ENCODE results near the gene CTDNEP1.
"Not testable (repeated sequence)": the region's sequence is repeated elsewhere in the genome, so short reads cannot be mapped to it uniquely, and the experiment has no call there.

CTDNEP1 gene

DNA sequence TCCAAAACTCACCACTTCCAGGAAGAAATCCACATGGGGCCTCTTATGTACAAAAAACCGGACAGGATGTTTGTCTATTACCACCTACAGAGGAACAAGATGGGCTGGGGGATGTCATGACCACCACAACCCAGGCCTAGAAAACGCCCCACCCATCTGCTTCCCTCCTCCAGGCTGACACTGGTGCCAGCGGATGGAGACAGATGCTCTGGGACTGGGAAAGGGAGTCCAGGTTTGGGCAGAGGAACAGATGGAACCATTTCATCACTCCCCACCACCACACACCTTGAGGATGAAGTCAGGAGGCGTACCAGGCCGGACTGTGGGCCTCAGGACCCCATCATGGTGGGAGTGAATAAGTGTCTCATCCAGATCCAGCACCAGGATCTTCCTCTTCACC, 4.8 kb downstream of the CTDNEP1 start:
- Histone ChIP-seq H3K4ac (ENCODE audit: low read depth, low read length) (no peak overlapping the region), H4K91ac (ENCODE audit: low read depth, low read length) (no peak overlapping the region), H3K79me1 (ENCODE audit: low read length) (peaks cover 23% of the 10 kb centered on the region), H2AK5ac (ENCODE audit: low read length) (no peak overlapping the region), H2BK12ac (ENCODE audit: low read length) (no peak overlapping the region), H3K18ac (ENCODE audit: low read length) (no peak overlapping the region), H3K27me3 (ENCODE audit: insufficient read depth, low read length) (no peaks in the 10 kb centered on the region), H4K8ac (ENCODE audit: low read depth, low read length) (no peak overlapping the region), H3K4me1 (ENCODE audit: control insufficient read depth in 1 of 2, insufficient read depth in 2 of 2, low read length in 2 of 2) (peaks cover 7 to 8% of the 10 kb centered on the region in 2 experiments), H2BK120ac (ENCODE audit: insufficient read depth, low read length, poor library complexity) (no peak overlapping the region), H3K79me2 (ENCODE audit: control insufficient read depth, insufficient read depth, low read length, poor library complexity) (peaks cover 35% of the 10 kb centered on the region), H3K27ac (ENCODE audit: low read depth, low read length) (no peak overlapping the region), H3K36me3 (ENCODE audit: control insufficient read depth in 1 of 2, insufficient read depth in 2 of 2, low read length in 2 of 2) (peaks cover 20 to 27% of the 10 kb centered on the region in 2 experiments), H2BK5ac (ENCODE audit: low read depth, low read length, poor library complexity) (no peak overlapping the region), H3K9me3 (ENCODE audit: insufficient read depth, low read depth, low read length) (no peaks in the 10 kb centered on the region), H4K12ac (ENCODE audit: low read depth, low read length) (no peak overlapping the region), H3K14ac (ENCODE audit: low read length) (no peak overlapping the region), H3K4me3 (ENCODE audit: low read depth, low read length) (no peak overlapping the region), H3K9ac (ENCODE audit: low read length) (no peak overlapping the region), H3K23ac (ENCODE audit: low read length) (no peak overlapping the region), H3K4me2 (ENCODE audit: low read length) (no peak overlapping the region), H2AFZ (ENCODE audit: insufficient read depth, low read length, poor library complexity) (no peak overlapping the region)
- DNase-seq = no peak
- no CpG with 5 or more reads among the region's 5 CpGs for WGBS (ENCODE audit: extremely low coverage, insufficient coverage, insufficient read length)

DNA sequence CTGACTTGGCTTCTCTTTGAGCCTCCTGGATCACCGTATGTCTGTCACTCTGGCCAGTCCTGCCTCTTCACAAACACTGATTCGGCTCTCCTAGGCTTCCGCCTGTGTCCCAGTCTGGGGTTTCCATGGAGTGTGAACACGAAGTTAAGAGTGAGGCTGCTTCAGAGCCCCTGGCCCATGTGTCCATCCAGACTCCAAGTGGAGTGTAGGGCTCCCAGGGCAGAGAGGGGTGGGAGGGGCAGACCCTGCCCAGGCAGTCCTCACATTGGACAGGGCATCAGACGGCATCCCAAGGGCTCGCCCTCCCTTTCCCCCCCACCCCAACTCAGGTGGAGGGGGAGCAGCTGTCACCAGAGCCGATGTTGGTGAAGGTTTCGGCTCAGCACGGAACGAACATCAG, 7.7 kb downstream of the CTDNEP1 start:
- H2AFZ ChIP-seq (ENCODE audit: insufficient read depth, low read length, poor library complexity); H4K8ac ChIP-seq (ENCODE audit: low read depth, low read length); H3K4me3 ChIP-seq (ENCODE audit: low read depth, low read length); H3K9me3 ChIP-seq (ENCODE audit: insufficient read depth, low read depth, low read length); H3K4ac ChIP-seq (ENCODE audit: low read depth, low read length); H3K27ac ChIP-seq (ENCODE audit: low read depth, low read length); H2BK120ac ChIP-seq (ENCODE audit: insufficient read depth, low read length, poor library complexity); DNase-seq; H3K4me2 ChIP-seq (ENCODE audit: low read length); H4K12ac ChIP-seq (ENCODE audit: low read depth, low read length); H2BK12ac ChIP-seq (ENCODE audit: low read length); H3K23ac ChIP-seq (ENCODE audit: low read length); H4K91ac ChIP-seq (ENCODE audit: low read depth, low read length); H3K27me3 ChIP-seq (ENCODE audit: insufficient read depth, low read length); H2BK5ac ChIP-seq (ENCODE audit: low read depth, low read length, poor library complexity); H3K9ac ChIP-seq (ENCODE audit: low read length); H2AK5ac ChIP-seq (ENCODE audit: low read length); H3K18ac ChIP-seq (ENCODE audit: low read length); H3K14ac ChIP-seq (ENCODE audit: low read length): not testable (repeated sequence)
- H3K79me1 ChIP-seq (ENCODE audit: low read length) = peaks cover 19% of the 10 kb centered on the region
- no CpG with 5 or more reads among the region's 10 CpGs for WGBS (ENCODE audit: extremely low coverage, insufficient coverage, insufficient read length)
- peaks cover 10 to 12% of the 10 kb centered on the region in 2 experiments for H3K4me1 ChIP-seq (ENCODE audit: control insufficient read depth in 1 of 2, insufficient read depth in 2 of 2, low read length in 2 of 2)
- peaks cover 18% of the 10 kb centered on the region for H3K79me2 ChIP-seq (ENCODE audit: control insufficient read depth, insufficient read depth, low read length, poor library complexity)
- peaks cover 20 to 36% of the 10 kb centered on the region in 2 experiments for H3K36me3 ChIP-seq (ENCODE audit: control insufficient read depth in 1 of 2, insufficient read depth in 2 of 2, low read length in 2 of 2)

DNA sequence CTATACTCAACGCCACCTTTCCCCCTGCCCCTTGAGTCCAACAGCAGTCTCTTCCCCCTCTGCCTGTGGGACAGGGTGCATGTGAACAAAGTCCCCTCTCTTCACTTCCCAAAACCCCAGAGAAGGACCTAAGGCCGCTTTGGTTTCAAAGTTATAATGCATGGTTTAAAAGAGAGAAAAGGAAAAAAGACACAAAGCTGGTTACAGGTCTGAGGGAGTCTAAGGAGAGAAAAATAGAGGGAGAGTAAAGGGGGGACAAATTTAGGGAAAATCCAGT, 8.1 kb downstream of the CTDNEP1 start:
- Histone ChIP-seq H3K23ac (ENCODE audit: low read length) (no peak overlapping the region), H3K27ac (ENCODE audit: low read depth, low read length) (peak overlapping the region; percentile 99), H3K9ac (ENCODE audit: low read length) (peak overlapping the region; percentile 55), H3K18ac (ENCODE audit: low read length) (peak overlapping the region; percentile 42), H2BK120ac (ENCODE audit: insufficient read depth, low read length, poor library complexity) (peak overlapping the region; percentile 8), H2BK5ac (ENCODE audit: low read depth, low read length, poor library complexity) (peak overlapping the region; percentile 55), H2BK12ac (ENCODE audit: low read length) (no peak overlapping the region), H4K12ac (ENCODE audit: low read depth, low read length) (peak overlapping the region; percentile 79), H3K4me3 (ENCODE audit: low read depth, low read length) (peak overlapping the region; percentile 66), H3K79me2 (ENCODE audit: control insufficient read depth, insufficient read depth, low read length, poor library complexity) (peaks cover 17% of the 10 kb centered on the region), H3K4me2 (ENCODE audit: low read length) (peak overlapping the region; percentile 71), H3K27me3 (ENCODE audit: insufficient read depth, low read length) (no peaks in the 10 kb centered on the region), H3K4me1 (ENCODE audit: control insufficient read depth in 1 of 2, insufficient read depth in 2 of 2, low read length in 2 of 2) (peaks cover 10 to 12% of the 10 kb centered on the region in 2 experiments), H4K91ac (ENCODE audit: low read depth, low read length) (peak overlapping the region; percentile 46), H2AK5ac (ENCODE audit: low read length) (peak overlapping the region; percentile 81), H3K36me3 (ENCODE audit: control insufficient read depth in 1 of 2, insufficient read depth in 2 of 2, low read length in 2 of 2) (peaks cover 20 to 36% of the 10 kb centered on the region in 2 experiments), H4K8ac (ENCODE audit: low read depth, low read length) (peak overlapping the region; percentile 82), H3K14ac (ENCODE audit: low read length) (peak overlapping the region; percentile 41), H3K9me3 (ENCODE audit: insufficient read depth, low read depth, low read length) (peaks cover 2% of the 10 kb centered on the region), H3K4ac (ENCODE audit: low read depth, low read length) (peak overlapping the region; percentile 38), H3K79me1 (ENCODE audit: low read length) (peaks cover 22% of the 10 kb centered on the region), H2AFZ (ENCODE audit: insufficient read depth, low read length, poor library complexity) (peak overlapping the region; percentile 20)
- no peak for DNase-seq
- WGBS (ENCODE audit: extremely low coverage, insufficient coverage, insufficient read length) = no CpG with 5 or more reads among the region's 2 CpGs

DNA sequence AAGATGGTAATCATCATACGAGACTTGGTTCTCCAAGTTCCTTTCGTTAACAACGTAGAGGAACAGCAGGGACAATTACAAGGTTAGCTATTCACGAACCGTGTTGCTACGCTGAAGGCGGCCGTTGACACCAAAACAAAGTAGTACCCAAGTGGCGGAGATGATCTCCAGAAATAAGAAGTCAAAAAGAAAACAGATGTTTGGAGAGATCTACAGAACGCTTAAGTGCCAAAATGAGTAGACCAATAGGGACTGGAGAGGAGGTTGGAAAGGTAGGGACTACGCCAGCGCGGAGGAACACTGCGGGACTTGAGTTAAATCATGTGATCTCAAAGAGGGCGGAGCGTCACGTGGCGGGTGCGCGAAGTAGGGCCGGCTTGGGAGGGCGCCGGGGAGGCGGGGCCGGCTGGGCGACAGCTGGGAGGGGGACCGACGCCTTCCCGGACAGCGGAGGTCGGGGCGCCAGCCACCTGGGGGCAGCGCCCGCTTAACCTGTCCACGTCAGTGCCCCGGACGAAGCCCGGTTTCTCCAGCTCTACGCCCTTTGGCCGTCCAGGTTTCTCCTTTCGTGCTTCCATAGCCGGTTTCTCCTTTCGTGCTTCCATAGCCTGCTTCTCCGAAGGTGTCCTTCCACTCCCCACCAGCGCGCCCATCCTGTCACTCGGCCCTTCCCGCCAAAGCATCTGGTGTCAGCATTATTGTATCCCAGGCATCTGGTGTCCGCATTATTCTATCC, 8.6 kb downstream of the CTDNEP1 start:
- peaks cover 10 to 12% of the 10 kb centered on the region in 2 experiments for H3K4me1 ChIP-seq (ENCODE audit: control insufficient read depth in 1 of 2, insufficient read depth in 2 of 2, low read length in 2 of 2)
- no peak overlapping the region for H2BK12ac ChIP-seq (ENCODE audit: low read length)
- H3K4me3 ChIP-seq (ENCODE audit: low read depth, low read length) = peak overlapping the region; percentile 94
- peak overlapping the region; percentile 82 for H3K14ac ChIP-seq (ENCODE audit: low read length)
- no peaks in the 10 kb centered on the region for H3K27me3 ChIP-seq (ENCODE audit: insufficient read depth, low read length)
- peak overlapping the region; percentile 80 for H3K9ac ChIP-seq (ENCODE audit: low read length)
- DNase-seq = peak; percentile 93 to 97
- H3K27ac ChIP-seq (ENCODE audit: low read depth, low read length) = peak overlapping the region; percentile 99
- H3K9me3 ChIP-seq (ENCODE audit: insufficient read depth, low read depth, low read length) = peaks cover 2% of the 10 kb centered on the region
- peak overlapping the region; percentile 71 for H3K4me2 ChIP-seq (ENCODE audit: low read length)
- peak overlapping the region; percentile 88 for H4K91ac ChIP-seq (ENCODE audit: low read depth, low read length)
- no CpG with 5 or more reads among the region's 49 CpGs for WGBS (ENCODE audit: extremely low coverage, insufficient coverage, insufficient read length)
- peak overlapping the region; percentile 50 for H3K18ac ChIP-seq (ENCODE audit: low read length)
- peak overlapping the region; percentile 89 for H4K8ac ChIP-seq (ENCODE audit: low read depth, low read length)
- H2BK120ac ChIP-seq (ENCODE audit: insufficient read depth, low read length, poor library complexity) = peak overlapping the region; percentile 70
- peak overlapping the region; percentile 79 for H4K12ac ChIP-seq (ENCODE audit: low read depth, low read length)
- no peak overlapping the region for H3K23ac ChIP-seq (ENCODE audit: low read length)
- peaks cover 19% of the 10 kb centered on the region for H3K79me2 ChIP-seq (ENCODE audit: control insufficient read depth, insufficient read depth, low read length, poor library complexity)
- H2AK5ac ChIP-seq (ENCODE audit: low read length) = peak overlapping the region; percentile 81
- H2BK5ac ChIP-seq (ENCODE audit: low read depth, low read length, poor library complexity) = peak overlapping the region; percentile 95
- peak overlapping the region; percentile 48 for H2AFZ ChIP-seq (ENCODE audit: insufficient read depth, low read length, poor library complexity)
- H3K4ac ChIP-seq (ENCODE audit: low read depth, low read length) = peak overlapping the region; percentile 38
- peaks cover 24% of the 10 kb centered on the region for H3K79me1 ChIP-seq (ENCODE audit: low read length)
- H3K36me3 ChIP-seq (ENCODE audit: control insufficient read depth in 1 of 2, insufficient read depth in 2 of 2, low read length in 2 of 2) = peaks cover 20 to 36% of the 10 kb centered on the region in 2 experiments

All from trophoblast cell (in vitro differentiated cells and primary cell).